Activated CD8-positive, alpha-beta memory T cell treated with anti-CD3 and anti-CD28 coated beads, Interleukin-2, amount 50 U/mL, for 1 hour (primary cell): ENCODE results near the gene NRXN3.

Experiments used
- DNase-seq: peaks from one replicate; pipeline ENCODE4 v3.0.0-alpha.2; 2020; ENCODE audit errors: extremely low read depth

NRXN3 gene

DNA sequence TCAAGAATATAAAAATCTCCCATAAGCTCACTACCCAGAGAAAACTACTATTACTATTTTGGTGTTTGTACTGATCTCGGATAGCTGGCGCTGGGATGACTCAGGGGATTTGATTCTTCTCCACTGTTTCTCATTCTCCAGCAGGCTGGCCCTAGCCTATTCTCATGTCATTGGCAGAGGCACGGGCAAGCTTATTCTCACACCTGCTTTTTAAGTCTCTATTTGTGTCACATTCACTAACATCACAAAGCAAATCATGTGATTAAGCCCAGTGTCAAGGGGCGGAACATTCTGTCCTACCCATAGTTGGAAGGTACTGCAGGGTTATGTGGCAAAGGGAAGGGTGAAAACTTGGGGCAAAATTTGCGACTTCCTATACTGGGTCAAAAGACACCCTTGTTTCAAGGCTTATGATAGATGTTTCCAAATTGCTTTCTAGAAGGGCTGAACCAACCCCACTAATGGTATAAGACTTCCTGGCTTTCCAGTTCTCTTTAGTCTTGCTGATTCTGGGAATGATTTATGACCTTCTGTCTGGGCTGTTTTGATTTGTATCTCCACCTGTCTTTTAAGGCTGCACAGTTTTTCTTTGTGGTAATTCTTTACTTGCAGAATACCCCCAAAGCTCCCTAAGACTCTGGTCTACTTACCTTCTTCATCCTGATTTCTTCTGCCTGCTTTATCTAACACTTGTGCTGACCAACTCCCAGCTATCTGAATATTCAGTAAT, 406.4 kb downstream of the NRXN3 start:
- no peak for DNase-seq

DNA sequence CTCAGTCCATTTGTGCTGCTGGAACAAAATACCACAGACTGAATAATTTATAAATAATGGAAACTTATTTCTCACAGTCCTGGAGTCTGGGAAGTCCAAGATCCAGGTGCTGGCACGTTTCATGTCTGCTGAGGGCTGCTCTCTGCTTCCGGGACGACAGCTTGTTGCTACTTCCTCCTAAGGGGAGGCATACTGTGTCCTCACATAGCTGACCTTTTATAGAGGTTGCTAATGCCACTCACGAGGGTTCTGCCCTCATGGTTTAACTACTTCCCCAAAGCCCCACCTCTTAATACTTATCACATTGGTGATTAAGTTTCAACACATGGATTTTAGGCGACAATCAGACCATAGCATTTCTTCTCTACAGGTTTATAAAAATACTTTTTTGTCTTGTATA, 411.1 kb downstream of the NRXN3 start:
- no peak for DNase-seq

DNA sequence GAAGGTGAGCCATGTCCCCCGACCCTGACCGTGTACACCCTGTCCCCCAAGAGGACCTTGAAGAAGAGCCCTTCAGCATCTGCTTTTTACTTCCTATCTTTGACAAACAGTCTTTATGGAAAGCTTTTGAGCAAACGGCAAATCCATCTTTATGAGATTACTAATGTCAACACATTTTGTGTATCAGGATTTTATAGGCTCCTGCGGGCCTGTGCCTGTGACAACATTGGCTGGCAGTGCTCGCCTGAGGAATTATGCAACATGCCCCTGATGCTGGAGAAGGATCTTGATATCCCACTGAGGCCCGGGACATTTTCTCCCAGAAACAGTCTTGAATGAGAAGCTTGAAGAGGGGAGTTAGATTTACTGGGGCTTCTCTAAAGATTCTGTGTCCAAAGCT, 416.5 kb downstream of the NRXN3 start:
- DNase-seq, result no peak

- no peak for DNase-seq
These were observed 418.7 kb downstream of the NRXN3 start for GRCh38 chr14:78588906-78589305.

DNA sequence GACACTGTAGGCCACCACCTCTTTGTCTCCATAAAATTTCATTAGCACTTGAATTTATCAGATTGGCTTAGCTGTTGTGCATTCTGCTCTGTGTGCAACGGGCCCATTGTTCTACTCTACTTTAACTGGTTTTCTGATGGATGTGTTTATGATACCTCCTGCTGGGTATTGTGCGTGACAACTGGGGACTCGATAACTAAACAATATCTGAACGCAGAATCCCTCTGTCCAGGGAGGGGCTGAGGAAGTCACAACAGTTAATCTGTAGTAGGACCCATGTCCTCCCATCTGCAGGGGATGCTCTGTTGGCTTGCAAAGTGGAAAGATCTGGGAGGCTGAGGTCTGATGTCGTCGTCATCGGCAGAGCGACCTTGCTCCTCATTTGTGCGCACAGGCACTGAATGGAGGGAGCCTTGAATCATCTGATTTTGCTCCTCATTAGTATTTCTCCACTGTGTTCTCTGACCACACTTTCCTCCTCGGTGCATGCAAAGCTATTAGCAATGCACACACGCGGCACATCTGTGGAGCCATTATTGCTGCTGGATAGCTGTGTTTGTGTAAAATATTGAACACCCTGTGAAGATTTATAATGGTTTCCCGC, 422.5 kb downstream of the NRXN3 start:
- no peak for DNase-seq

DNA sequence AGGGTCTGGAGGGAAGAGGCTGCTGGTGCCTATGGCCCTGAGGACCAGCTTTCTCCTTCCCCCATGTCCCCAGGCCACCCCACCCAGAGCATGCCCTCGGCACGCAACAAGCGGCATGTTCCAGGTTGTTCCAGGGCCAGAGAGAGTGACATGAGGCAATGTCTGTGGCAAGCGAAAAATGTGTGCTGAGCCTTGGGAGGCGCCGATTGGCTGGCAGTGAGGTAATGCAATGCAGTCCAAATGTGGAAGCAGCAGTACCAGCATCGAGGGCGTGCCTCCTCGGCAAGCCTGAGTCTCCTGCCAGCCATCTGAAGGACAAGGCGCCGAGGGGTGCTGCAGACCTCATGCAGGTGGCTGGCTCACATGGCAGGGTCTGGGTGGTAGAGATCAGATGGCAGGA, 423.8 kb downstream of the NRXN3 start:
- DNase-seq, result no peak

- DNase-seq, result no peak
These were observed 425.6 kb downstream of the NRXN3 start for GRCh38 chr14:78595797-78596196.

GRCh38 chr14:78598046-78598920, 428.1 kb downstream of the NRXN3 start:
- DNase-seq, result no peak

GRCh38 chr14:78605025-78605762, 435.0 kb downstream of the NRXN3 start:
- DNase-seq, result no peak

DNA sequence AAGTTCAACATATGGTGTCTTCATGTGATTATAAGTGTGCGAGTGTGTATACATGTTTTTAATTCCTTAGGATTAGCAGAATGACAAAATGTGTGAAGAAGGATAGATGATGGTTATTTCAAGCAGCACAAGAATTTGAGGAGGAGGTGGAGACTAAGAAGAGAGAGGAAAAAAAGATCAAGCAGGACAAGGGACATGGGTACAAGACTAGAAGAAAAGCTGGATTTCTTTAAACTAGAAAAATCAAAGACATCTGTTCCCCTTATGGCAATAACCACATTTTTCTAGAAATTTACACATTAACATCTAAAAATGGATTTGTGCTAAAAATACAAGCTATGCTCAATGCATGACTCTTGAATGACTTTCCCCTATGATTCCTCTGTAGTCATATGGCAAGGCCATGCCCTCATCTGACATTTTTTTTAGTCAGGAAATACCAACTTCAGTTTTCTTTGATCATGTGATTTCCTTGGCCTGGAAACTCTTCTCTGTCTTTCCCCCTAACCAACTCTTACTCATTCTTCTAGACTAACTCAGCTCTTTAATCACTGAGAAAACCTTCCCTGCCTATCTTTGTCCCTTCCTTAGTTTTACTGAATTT, 435.8 kb downstream of the NRXN3 start:
- DNase-seq, result no peak

DNA sequence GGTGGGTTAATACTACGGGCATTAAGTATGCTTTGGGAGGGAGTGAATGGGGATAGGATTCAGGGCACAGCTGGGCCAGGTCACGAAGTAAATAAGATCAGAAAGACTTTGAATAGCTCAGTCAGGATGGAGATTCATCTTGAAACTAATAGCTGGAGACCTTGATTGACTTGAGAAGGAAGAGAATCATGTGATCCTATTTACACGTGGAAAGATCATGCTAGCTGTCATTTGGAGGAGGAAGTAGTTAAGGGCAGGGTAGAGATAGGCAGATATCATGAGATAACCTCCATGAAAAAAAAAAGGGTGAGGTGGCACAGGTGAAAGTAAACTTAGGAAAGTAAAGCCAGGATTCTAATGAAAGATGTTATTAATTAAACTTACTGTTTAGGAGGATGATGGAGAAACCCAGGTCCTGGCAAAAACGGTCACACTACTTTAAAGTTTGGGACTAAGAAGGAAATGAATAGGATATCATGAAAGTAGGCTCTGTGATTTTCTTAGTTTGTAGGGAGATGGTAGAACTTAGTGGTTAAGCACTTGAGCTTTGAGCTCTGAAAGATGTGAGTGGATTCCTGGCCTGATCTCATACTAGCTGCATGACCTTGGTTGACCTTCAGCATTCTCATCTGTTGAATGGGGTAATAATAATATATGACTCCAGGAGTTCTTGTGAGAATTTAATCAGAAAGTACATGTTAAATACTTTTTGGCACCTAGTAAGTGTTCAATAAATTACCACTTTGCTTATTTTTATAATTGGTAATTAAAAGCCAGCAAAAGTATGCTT, 439.0 kb downstream of the NRXN3 start:
- no peak for DNase-seq

GRCh38 chr14:78610994-78611393, 440.8 kb downstream of the NRXN3 start:
- DNase-seq, result no peak

DNA sequence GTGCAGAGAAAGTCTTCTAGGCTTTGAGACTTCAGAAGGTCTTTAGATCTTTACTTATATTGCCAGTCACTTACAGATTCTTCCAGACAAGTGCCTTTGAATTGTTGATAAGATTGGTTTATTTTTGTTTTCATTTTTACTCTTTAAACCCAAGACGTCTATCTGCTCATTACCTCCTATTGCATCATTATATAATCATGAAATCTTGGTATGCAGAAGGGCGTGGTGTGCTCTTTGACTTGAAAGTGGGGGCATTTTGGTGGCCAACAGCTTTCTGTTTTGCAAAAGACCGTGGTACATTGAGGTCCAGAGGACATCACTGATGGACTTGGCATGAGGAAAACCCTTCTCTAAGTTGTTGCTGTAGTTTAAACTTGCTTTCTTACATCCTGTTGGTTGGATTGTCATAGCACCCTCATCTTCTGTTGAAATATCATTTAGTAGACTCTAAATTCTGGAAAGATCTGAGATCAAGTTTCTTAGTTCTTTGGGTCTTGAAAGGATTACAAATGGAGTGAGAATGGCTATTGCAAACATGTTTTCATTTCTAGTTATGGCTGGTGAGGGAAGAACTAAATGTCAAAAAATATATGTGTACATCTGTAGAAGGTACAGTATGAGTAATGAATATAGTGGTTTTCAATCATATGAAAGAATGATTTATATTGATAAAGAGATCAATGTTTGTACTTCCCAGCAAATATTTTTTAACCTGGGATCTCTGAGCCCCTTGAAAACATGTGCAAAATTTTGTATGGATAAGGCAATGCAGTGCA, 441.8 kb downstream of the NRXN3 start:
- DNase-seq, result no peak

GRCh38 chr14:78612666-78613065, 442.5 kb downstream of the NRXN3 start:
- DNase-seq, result no peak

DNA sequence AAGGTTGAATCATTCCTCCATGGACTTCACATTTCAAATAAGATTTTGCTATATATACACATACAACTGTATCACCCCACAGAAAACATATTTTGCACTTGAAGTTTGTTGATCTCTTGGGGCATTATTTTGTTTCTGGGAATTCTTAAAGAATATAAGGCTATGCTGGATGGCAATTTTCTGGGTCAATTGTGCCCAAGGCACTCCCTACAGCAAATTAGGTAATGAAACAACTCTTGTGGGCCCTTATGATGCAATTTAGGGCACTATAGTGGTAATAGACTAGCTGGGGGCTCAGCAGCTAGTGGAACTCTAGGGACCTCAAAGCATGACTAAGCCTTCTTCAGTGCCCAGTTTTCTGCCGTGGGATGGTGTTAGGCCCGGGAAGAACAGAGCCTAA, 444.4 kb downstream of the NRXN3 start:
- no peak for DNase-seq

- DNase-seq, result no peak
These were observed 447.6 kb downstream of the NRXN3 start for GRCh38 chr14:78617735-78618134.

DNA sequence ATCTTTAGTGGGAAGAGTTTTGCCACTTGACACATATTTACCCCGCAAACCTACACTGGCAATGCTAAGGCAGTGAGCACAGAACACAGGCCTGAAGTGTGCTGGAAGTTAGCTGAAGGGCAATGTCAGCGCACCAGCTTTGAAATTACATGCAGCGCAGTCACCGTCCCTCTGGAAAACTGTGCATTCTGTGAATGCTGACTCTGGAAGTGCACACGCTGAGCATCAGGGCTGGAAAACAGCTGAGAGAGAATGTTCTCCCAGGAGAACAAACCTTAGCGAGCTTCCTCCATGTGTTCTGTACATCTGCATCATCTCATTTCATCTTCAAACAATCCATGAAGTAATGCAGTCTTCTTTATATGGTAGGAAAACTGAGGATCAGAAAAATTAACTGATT, 448.2 kb downstream of the NRXN3 start:
- DNase-seq, result no peak

GRCh38 chr14:78627114-78627513, 456.9 kb downstream of the NRXN3 start:
- no peak for DNase-seq

DNA sequence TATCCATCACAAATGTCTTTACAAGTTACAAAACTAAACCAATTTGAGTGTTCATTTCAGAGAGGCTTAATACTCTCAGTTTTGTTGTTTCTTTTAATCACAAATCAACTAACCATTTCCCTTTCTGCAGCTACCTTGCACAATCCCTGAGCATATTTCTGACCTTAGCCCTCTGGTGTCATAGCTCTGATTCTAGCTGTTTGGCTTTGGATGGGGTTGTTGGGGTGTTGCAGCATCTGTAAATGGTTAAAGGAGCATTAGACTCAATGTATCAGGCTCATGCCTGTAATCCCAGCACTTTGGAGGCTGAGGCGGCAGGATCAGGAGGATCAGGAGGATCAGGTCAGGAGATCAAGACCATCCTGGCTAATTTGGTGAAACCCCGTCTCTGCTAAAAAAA, 461.4 kb downstream of the NRXN3 start:
- DNase-seq, result no peak

GRCh38 chr14:78633752-78634151, 463.6 kb downstream of the NRXN3 start:
- DNase-seq, result no peak
